HG03135 (cell line): ENCODE measurements around the gene MB.
"Not testable (repeated sequence)": the region's sequence is repeated elsewhere in the genome, so short reads cannot be mapped to it uniquely, and the experiment has no call there.

Experiments used
- ATAC-seq: cut with Tn5 transposase; IDR thresholded peaks from one replicate; pipeline ENCODE4 v1.9.1; 2021; ENCODE audit warnings: mild to moderate bottlenecking, moderate library complexity; ENCODE audit not compliant: unreplicated experiment

MB gene

GRCh38 chr22:35638001-35638400 lies 20.9 kb upstream of the MB start:
- ATAC-seq = no peak

GRCh38 chr22:35637254-35637653 lies 20.1 kb upstream of the MB start:
- ATAC-seq = no peak

GRCh38 chr22:35634943-35635540 lies 17.9 kb upstream of the MB start:
- no peak for ATAC-seq

GRCh38 chr22:35634015-35634414 lies 16.9 kb upstream of the MB start:
- no peak for ATAC-seq

GRCh38 chr22:35633520-35633919 lies 16.4 kb upstream of the MB start:
- ATAC-seq = no peak

GRCh38 chr22:35632935-35633334 lies 15.8 kb upstream of the MB start:
- ATAC-seq = no peak

GRCh38 chr22:35631597-35631996 lies 14.5 kb upstream of the MB start:
- ATAC-seq = no peak

- no peak for ATAC-seq
Measured at GRCh38 chr22:35630891-35631290, 13.8 kb upstream of the MB start.

- no peak for ATAC-seq
Measured at GRCh38 chr22:35630387-35630793, 13.3 kb upstream of the MB start.

- no peak for ATAC-seq
Measured at GRCh38 chr22:35629406-35630216, 12.5 kb upstream of the MB start.

GRCh38 chr22:35628732-35629131 lies 11.6 kb upstream of the MB start:
- no peak for ATAC-seq

- no peak for ATAC-seq
Measured at GRCh38 chr22:35627267-35628041, 10.3 kb upstream of the MB start.

- ATAC-seq = no peak
Measured at GRCh38 chr22:35625763-35626432, 8.8 kb upstream of the MB start.

GRCh38 chr22:35624547-35624946 lies 7.4 kb upstream of the MB start:
- no peak for ATAC-seq

- ATAC-seq = not testable (repeated sequence)
Measured at GRCh38 chr22:35623885-35624284, 6.8 kb upstream of the MB start.

GRCh38 chr22:35622191-35622913 lies 5.2 kb upstream of the MB start:
- ATAC-seq = no peak

- ATAC-seq = no peak
Measured at GRCh38 chr22:35621451-35621850, 4.3 kb upstream of the MB start.

GRCh38 chr22:35620624-35621251 lies 3.6 kb upstream of the MB start:
- ATAC-seq = no peak

GRCh38 chr22:35619336-35620094 lies 2.4 kb upstream of the MB start:
- ATAC-seq = no peak
